DND-41 (cell line): ENCODE results near the gene VPS8.

Experiments used
- CTCF ChIP-seq: IDR thresholded peaks from 2 replicates; pipeline ENCODE4 v1.5.1; 2012; ENCODE audit warnings: borderline replicate concordance, low read length, moderate library complexity, mild to moderate bottlenecking; ENCODE audit not compliant: poor library complexity, severe bottlenecking; ENCODE audit errors: extremely low read depth
- EZH2 ChIP-seq: IDR thresholded peaks from 3 replicates; pipeline ENCODE4 v1.6.1; 2012; ENCODE audit warnings: borderline replicate concordance, low read depth, mild to moderate bottlenecking, moderate library complexity, low read length, inconsistent platforms; ENCODE audit not compliant: severe bottlenecking

- no peak for TF ChIP-seq CTCF
- TF ChIP-seq EZH2, result no peak
Observed at GRCh38 chr3:185089343-185089742, 277.4 kb downstream of the VPS8 start.
